SK-N-SH treated with all-trans-retinoic acid at 6 μM for 48 hours (cell line): ENCODE data around the gene NCOA6.

Source experiments
- ARNTL ChIP-seq: fragments of 450-650 bp; formaldehyde crosslinking; IDR thresholded peaks from 2 replicates; pipeline ENCODE4 v1.5.0; 2020; ENCODE audit warnings: low read depth, mild to moderate bottlenecking, moderate library complexity, borderline replicate concordance
- CSDC2 ChIP-seq: fragments of 250-450 bp; sonication (Bioruptor Pico); IDR thresholded peaks from 2 replicates; pipeline ENCODE4 v1.5.0; 2020; ENCODE audit warnings: mild to moderate bottlenecking, moderate library complexity
- CSRNP3 ChIP-seq: fragments of 250-450 bp; sonication (Bioruptor Pico); IDR thresholded peaks from 2 replicates; pipeline ENCODE4 v1.5.1; 2021; ENCODE audit warnings: mild to moderate bottlenecking, moderate library complexity
- ESRRG ChIP-seq: fragments of 250-450 bp; sonication (Bioruptor Pico); IDR thresholded peaks from 2 replicates; pipeline ENCODE4 v1.6.1; 2021; ENCODE audit warnings: mild to moderate bottlenecking
- ISL1 ChIP-seq: fragments of 250-450 bp; sonication (Bioruptor Pico); IDR thresholded peaks from 2 replicates; pipeline ENCODE4 v2.1.2; 2022; ENCODE audit warnings: mild to moderate bottlenecking, moderate library complexity
- OSR1 ChIP-seq: fragments of 250-450 bp; sonication (Bioruptor Pico); IDR thresholded peaks from 2 replicates; pipeline ENCODE4 v1.8.0; 2022; ENCODE audit warnings: moderate library complexity, mild to moderate bottlenecking, inconsistent platforms
- RARB ChIP-seq: fragments of 250-450 bp; sonication (Bioruptor Pico); IDR thresholded peaks from 2 replicates; pipeline ENCODE4 v1.8.0; 2021; ENCODE audit warnings: mild to moderate bottlenecking, moderate library complexity
- SNAI2 ChIP-seq: fragments of 250-450 bp; sonication (Bioruptor Pico); IDR thresholded peaks from 2 replicates; pipeline ENCODE4 v1.5.0; 2020; ENCODE audit warnings: mild to moderate bottlenecking, moderate library complexity
- TCF4 ChIP-seq: fragments of 250-450 bp; sonication (Bioruptor Pico); IDR thresholded peaks from 2 replicates; pipeline ENCODE4 v1.8.0; 2021; ENCODE audit warnings: mild to moderate bottlenecking, moderate library complexity, borderline replicate concordance
- ZFP3 ChIP-seq: fragments of 250-450 bp; sonication (Bioruptor Pico); IDR thresholded peaks from 2 replicates; pipeline ENCODE4 v1.5.0; 2020; ENCODE audit warnings: mild to moderate bottlenecking, moderate library complexity
- ZFP30 ChIP-seq: fragments of 450-650 bp; formaldehyde crosslinking; IDR thresholded peaks from 2 replicates; pipeline ENCODE4 v1.5.0; 2022; ENCODE audit warnings: mild to moderate bottlenecking, moderate library complexity
- ZNF8 ChIP-seq: fragments of 450-650 bp; formaldehyde crosslinking; IDR thresholded peaks from 2 replicates; pipeline ENCODE4 v1.5.0; 2020; ENCODE audit warnings: mild to moderate bottlenecking, moderate library complexity

- no peak for TF ChIP-seq ARNTL (CRISPR knock-in tag)
- TF ChIP-seq RARB, result no peak
- TF ChIP-seq OSR1, result no peak
- no peak for TF ChIP-seq SNAI2
- TF ChIP-seq ZNF8 (CRISPR knock-in tag), result no peak
- TF ChIP-seq ZFP3 (CRISPR knock-in tag), result no peak
- no peak for TF ChIP-seq ISL1 (CRISPR knock-in tag)
- no peak for TF ChIP-seq ESRRG (CRISPR knock-in tag)
- TF ChIP-seq ZFP30, result no peak
- no peak for TF ChIP-seq CSDC2 (CRISPR knock-in tag)
- no peak for TF ChIP-seq TCF4 (CRISPR knock-in tag)
- no peak for TF ChIP-seq CSRNP3 (CRISPR knock-in tag)
These were observed 16.7 kb upstream of the NCOA6 start for GRCh38 chr20:34842143-34842542.
